ENCODE results near the gene CIAO2A.

CIAO2A gene

GRCh38 chr15:64026591-64026990, 67.0 kb downstream of the CIAO2A start:
- DNase-seq (ENCODE audit: low read depth), result no peak
- no peak for TF ChIP-seq CTCF (IDR thresholded peaks at IDR 0.05; ENCODE audit: low read depth, low read length, missing control alignments)
- no peak overlapping the region for H3K4me3 ChIP-seq (ENCODE audit: low read depth, low read length)

- no peak for TF ChIP-seq CTCF (IDR thresholded peaks at IDR 0.05; ENCODE audit: low read depth, low read length, missing control alignments)
- no peak for DNase-seq (ENCODE audit: low read depth)
These were observed 69.2 kb downstream of the CIAO2A start for GRCh38 chr15:64024172-64025050.

GRCh38 chr15:64023220-64023619, 70.4 kb downstream of the CIAO2A start:
- no peak overlapping the region for H3K4me3 ChIP-seq (ENCODE audit: low read depth, low read length)
- DNase-seq (ENCODE audit: low read depth), result no peak
- TF ChIP-seq CTCF (IDR thresholded peaks at IDR 0.05; ENCODE audit: low read depth, low read length, missing control alignments), result no peak

More at GRCh38 chr15:64024172-64025050, 69.2 kb downstream of the CIAO2A start:
- H3K4me3 ChIP-seq (ENCODE audit: low read depth, low read length), result no peak overlapping the region

GRCh38 chr15:64022571-64022970, 71.1 kb downstream of the CIAO2A start:
- no peak for DNase-seq (ENCODE audit: low read depth)
- H3K4me3 ChIP-seq (ENCODE audit: low read depth, low read length), result no peak overlapping the region
- TF ChIP-seq CTCF (IDR thresholded peaks at IDR 0.05; ENCODE audit: low read depth, low read length, missing control alignments), result no peak
